AG04449 (cell line): Measurements from ENCODE around the gene RBMS2.

Experiments used
- CTCF ChIA-PET: fragments of 350-600 bp; formaldehyde crosslinking; extraction: SDS; loops from one replicate; lab custom pipeline; 2021; ENCODE audit warnings: antibody characterized with exemption; lab: Yijun Ruan, JAX
- POLR2A ChIA-PET: fragments of 400-600, 350-600 bp; formaldehyde crosslinking; extraction: SDS; loops from one replicate; lab custom pipeline; 2020; ENCODE audit warnings: antibody characterized with exemption, inconsistent platforms; lab: Yijun Ruan, JAX
- DNase-seq: peaks from one replicate; pipeline ENCODE4 v3.0.0-alpha.2; 2010; ENCODE audit warnings: low read depth, low spot score
- H3K4me3 ChIP-seq: 2 replicates; pipeline ENCODE4 v1.5.1; 2011; ENCODE audit warnings: low read depth, mild to moderate bottlenecking, control low read depth, low read length
- TF ChIP-seq, protein P1 (sequence below): IDR thresholded peaks from one replicate; pipeline ENCODE4 v1.5.1; 2011; ENCODE audit warnings: mild to moderate bottlenecking, moderate library complexity, low read length, control low read depth, inconsistent platforms; ENCODE audit not compliant: insufficient read depth; ENCODE audit errors: missing control alignments

RBMS2 gene

DNA sequence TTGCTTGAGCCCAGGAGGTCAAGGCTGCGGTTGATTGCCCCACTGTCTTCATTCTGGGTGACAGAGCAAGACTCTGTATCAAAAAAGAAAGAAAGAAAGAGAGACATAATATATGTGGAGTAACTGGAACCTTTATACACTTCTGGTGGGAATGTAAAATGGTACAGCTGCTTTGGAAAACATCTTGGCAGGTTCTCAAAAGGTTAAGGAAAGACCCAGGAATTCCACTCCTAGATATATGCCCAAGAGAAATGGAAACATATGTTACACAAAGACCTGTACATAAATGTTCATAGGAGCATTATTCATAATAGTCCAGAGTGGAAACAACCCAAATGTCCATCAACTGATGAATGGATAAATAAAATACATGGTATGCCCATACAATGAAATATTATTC lies 7.2 kb downstream of the RBMS2 start:
- DNase-seq = no peak
- ChIA-PET POLR2A (no interaction called here), CTCF (interaction anchor here (1.1 to 1.6 kb wide), 4 partner anchors 11 to 108 kb away, joined by 3 to 4 read pairs (median 3); no protein-coding TSS in a partner anchor)
- TF ChIP-seq, protein P1, sequence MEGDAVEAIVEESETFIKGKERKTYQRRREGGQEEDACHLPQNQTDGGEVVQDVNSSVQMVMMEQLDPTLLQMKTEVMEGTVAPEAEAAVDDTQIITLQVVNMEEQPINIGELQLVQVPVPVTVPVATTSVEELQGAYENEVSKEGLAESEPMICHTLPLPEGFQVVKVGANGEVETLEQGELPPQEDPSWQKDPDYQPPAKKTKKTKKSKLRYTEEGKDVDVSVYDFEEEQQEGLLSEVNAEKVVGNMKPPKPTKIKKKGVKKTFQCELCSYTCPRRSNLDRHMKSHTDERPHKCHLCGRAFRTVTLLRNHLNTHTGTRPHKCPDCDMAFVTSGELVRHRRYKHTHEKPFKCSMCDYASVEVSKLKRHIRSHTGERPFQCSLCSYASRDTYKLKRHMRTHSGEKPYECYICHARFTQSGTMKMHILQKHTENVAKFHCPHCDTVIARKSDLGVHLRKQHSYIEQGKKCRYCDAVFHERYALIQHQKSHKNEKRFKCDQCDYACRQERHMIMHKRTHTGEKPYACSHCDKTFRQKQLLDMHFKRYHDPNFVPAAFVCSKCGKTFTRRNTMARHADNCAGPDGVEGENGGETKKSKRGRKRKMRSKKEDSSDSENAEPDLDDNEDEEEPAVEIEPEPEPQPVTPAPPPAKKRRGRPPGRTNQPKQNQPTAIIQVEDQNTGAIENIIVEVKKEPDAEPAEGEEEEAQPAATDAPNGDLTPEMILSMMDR = no peak
- no peak overlapping the region for H3K4me3 ChIP-seq

GRCh38 chr12:56529656-56530055 lies 8.0 kb downstream of the RBMS2 start:
- POLR2A ChIA-PET = no interaction called here
- no peak for DNase-seq
- TF ChIP-seq, protein P1 = no peak
- CTCF ChIA-PET = interaction anchor here (1.2 to 3.2 kb wide), 4 partner anchors 8 to 65 kb away, joined by 3 to 19 read pairs (median 8); partner anchors contain the start of gene RBMS2
- H3K4me3 ChIP-seq = no peak overlapping the region

- TF ChIP-seq, protein P1 = no peak
- no peak overlapping the region for H3K4me3 ChIP-seq
- DNase-seq = no peak
- CTCF ChIA-PET = interaction anchor here (1.0 to 3.2 kb wide), 5 partner anchors 9 to 40 kb away, joined by 3 to 19 read pairs (median 6); partner anchors contain the start of gene RBMS2
- POLR2A ChIA-PET = interaction anchor here (0.6 to 0.8 kb wide), 2 partner anchors 27 to 106 kb away, joined by 3 read pairs; no protein-coding TSS in a partner anchor
Measured at GRCh38 chr12:56530390-56531055, 8.9 kb downstream of the RBMS2 start.

GRCh38 chr12:56537546-56537945 lies 15.9 kb downstream of the RBMS2 start:
- ChIA-PET POLR2A (no interaction called here), CTCF (interaction anchor here (1.0 to 3.8 kb wide), 3 partner anchors 15 to 36 kb away, joined by 3 to 19 read pairs (median 3); no protein-coding TSS in a partner anchor)
- TF ChIP-seq, protein P1 = no peak
- H3K4me3 ChIP-seq = no peak overlapping the region
- no peak for DNase-seq

GRCh38 chr12:56541631-56542030 lies 20.0 kb downstream of the RBMS2 start:
- CTCF ChIA-PET = interaction anchor here (3.2 kb wide), 1 partner anchor 27 kb away, joined by 24 read pairs; no protein-coding TSS in a partner anchor
- POLR2A ChIA-PET = interaction anchor here (0.6 to 1.3 kb wide), 2 partner anchors 15 to 20 kb away, joined by 3 to 4 read pairs; partner anchors contain the start of gene RBMS2
- TF ChIP-seq, protein P1 = no peak
- no peak for DNase-seq
- H3K4me3 ChIP-seq = no peak overlapping the region

- H3K4me3 ChIP-seq = no peak overlapping the region
- CTCF ChIA-PET = interaction anchor here (0.9 to 3.2 kb wide), 2 partner anchors 28 kb away, joined by 4 to 24 read pairs; no protein-coding TSS in a partner anchor
- DNase-seq = no peak
- TF ChIP-seq, protein P1 = no peak
- POLR2A ChIA-PET = interaction anchor here (0.6 to 1.3 kb wide), 2 partner anchors 15 to 21 kb away, joined by 3 to 4 read pairs; partner anchors contain the start of gene RBMS2
Measured at GRCh38 chr12:56542164-56542563, 20.5 kb downstream of the RBMS2 start.
